Measurements from ENCODE around the gene METRN. TPM values are rescaled to one million over a fixed set of nuclear protein-coding genes. Genes with fewer than 3 reads are reported as not detected.

Gene METRN
- polyA plus RNA-seq, 2 of the 4 experiments (the other 2 are of a cell fraction), result 41.0 to 82.2 TPM

DNA sequence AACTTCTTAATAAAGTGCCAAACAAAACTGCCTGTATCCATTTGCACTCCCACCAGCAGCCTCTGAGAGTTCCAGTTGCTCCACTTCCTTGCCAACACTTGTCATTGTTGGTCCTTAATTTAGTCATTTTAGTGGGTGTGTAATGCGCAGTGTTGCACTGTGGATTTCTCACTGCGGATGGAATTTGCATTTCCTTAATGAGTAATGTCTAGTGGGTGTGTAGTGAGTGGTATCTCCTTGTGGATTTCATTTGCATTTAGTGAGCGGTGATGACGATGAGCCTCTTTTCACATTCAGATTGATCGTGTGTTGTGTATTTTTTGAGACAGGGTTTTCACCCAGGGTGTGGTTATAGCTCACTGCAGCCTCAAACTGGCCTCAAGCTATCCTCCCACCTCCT, 41.5 kb downstream of the METRN start:
- H3K4me3 ChIP-seq, result no peak overlapping the region
- WGBS (ENCODE audit: missing lambda C conversion rate), result 75% methylated on average over 5 of the region's 5 CpGs
- peaks cover 16% of the 10 kb centered on the region for H3K4me1 ChIP-seq
- FAIRE-seq (no peak), ATAC-seq (no peak), DNase-seq (ENCODE audit: low read depth in 1 of 2, low spot score in 1 of 2) (no peak)
- H3K27ac ChIP-seq, result no peak overlapping the region
- POLR2A ChIA-PET, result no interaction called here
- no peaks in the 10 kb centered on the region for H3K9me3 ChIP-seq
- H3K4me2 ChIP-seq, result no peak overlapping the region
- TF ChIP-seq ZFP36 (IDR thresholded peaks at IDR 0.05; ENCODE audit: borderline replicate concordance, partially characterized antibody), result peak; percentile 75
- no peak for TF ChIP-seq SREBF2 (IDR thresholded peaks at IDR 0.05)
- CTCF ChIA-PET, result interaction anchor here (0.6 to 4.4 kb wide), 7 partner anchors 9 to 47 kb away, joined by 3 to 41 read pairs (median 5); partner anchors contain the start of genes CHTF18, CIAO3 and RPUSD1

GRCh38 chr16:759110-759910, 44.4 kb downstream of the METRN start:
- FAIRE-seq (no peak), DNase-seq (ENCODE audit: low read depth in 1 of 2, low spot score in 1 of 2) (no peak), ATAC-seq (no peak)
- peak overlapping the region in 1 of 2 experiments; percentile 79; a peak in 2 of 6 replicates for H3K27ac ChIP-seq
- H3K9me3 ChIP-seq, result no peaks in the 10 kb centered on the region
- POLR2A ChIA-PET, result no interaction called here
- no peak overlapping the region for H3K4me2 ChIP-seq
- H3K4me1 ChIP-seq, result peaks cover 35% of the 10 kb centered on the region
- CTCF ChIA-PET, result interaction anchor here (1.5 to 15.8 kb wide), 5 partner anchors 9 to 27 kb away, joined by 4 to 105 read pairs (median 15); partner anchors contain the start of genes CHTF18, CIAO3 and RPUSD1
- TF ChIP-seq, protein P1, sequence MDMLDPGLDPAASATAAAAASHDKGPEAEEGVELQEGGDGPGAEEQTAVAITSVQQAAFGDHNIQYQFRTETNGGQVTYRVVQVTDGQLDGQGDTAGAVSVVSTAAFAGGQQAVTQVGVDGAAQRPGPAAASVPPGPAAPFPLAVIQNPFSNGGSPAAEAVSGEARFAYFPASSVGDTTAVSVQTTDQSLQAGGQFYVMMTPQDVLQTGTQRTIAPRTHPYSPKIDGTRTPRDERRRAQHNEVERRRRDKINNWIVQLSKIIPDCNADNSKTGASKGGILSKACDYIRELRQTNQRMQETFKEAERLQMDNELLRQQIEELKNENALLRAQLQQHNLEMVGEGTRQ (IDR thresholded peaks at IDR 0.05), result no peak
- TF ChIP-seq, protein P2, sequence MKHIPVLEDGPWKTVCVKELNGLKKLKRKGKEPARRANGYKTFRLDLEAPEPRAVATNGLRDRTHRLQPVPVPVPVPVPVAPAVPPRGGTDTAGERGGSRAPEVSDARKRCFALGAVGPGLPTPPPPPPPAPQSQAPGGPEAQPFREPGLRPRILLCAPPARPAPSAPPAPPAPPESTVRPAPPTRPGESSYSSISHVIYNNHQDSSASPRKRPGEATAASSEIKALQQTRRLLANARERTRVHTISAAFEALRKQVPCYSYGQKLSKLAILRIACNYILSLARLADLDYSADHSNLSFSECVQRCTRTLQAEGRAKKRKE (CRISPR knock-in tag; IDR thresholded peaks at IDR 0.05; ENCODE audit: low read depth), result no peak
- no peak for TF ChIP-seq ELK1 (IDR thresholded peaks at IDR 0.05; ENCODE audit: low read depth, low read length)
- no peak for TF ChIP-seq HOXB13 (CRISPR knock-in tag; IDR thresholded peaks at IDR 0.05; ENCODE audit: low read depth)
- TF ChIP-seq CBX8 (IDR thresholded peaks at IDR 0.05), result no peak
- TF ChIP-seq PHF8 (IDR thresholded peaks at IDR 0.05; ENCODE audit: borderline replicate concordance, low read depth), result no peak
- no peak for TF ChIP-seq SREBF2 (IDR thresholded peaks at IDR 0.05)
- no peak for TF ChIP-seq HDAC2 (IDR thresholded peaks at IDR 0.05)
- TF ChIP-seq RAD21 (conservative IDR thresholded peaks at IDR 0.05 in 1 of 2, IDR thresholded peaks at IDR 0.05 in 1 of 2), result no peak
- no peak for TF ChIP-seq ZSCAN20 (CRISPR knock-in tag; IDR thresholded peaks at IDR 0.05)
- no peak for TF ChIP-seq SMC3 (IDR thresholded peaks at IDR 0.05)
- no peak for TF ChIP-seq CBX2 (IDR thresholded peaks at IDR 0.05; ENCODE audit: borderline replicate concordance, low read depth)
- no peak for TF ChIP-seq POLR2A (IDR thresholded peaks at IDR 0.05; ENCODE audit: low read length)
- no peak for TF ChIP-seq ZNF302 (CRISPR knock-in tag; IDR thresholded peaks at IDR 0.05)
- no peak for TF ChIP-seq ESRRA (IDR thresholded peaks at IDR 0.05; ENCODE audit: borderline replicate concordance, low read length)
- no peak for TF ChIP-seq FOSB (CRISPR knock-in tag; IDR thresholded peaks at IDR 0.05)
- H3K4me3 ChIP-seq, result no peak overlapping the region
- 93% methylated on average over 34 of the region's 34 CpGs for WGBS (ENCODE audit: missing lambda C conversion rate)

DNA sequence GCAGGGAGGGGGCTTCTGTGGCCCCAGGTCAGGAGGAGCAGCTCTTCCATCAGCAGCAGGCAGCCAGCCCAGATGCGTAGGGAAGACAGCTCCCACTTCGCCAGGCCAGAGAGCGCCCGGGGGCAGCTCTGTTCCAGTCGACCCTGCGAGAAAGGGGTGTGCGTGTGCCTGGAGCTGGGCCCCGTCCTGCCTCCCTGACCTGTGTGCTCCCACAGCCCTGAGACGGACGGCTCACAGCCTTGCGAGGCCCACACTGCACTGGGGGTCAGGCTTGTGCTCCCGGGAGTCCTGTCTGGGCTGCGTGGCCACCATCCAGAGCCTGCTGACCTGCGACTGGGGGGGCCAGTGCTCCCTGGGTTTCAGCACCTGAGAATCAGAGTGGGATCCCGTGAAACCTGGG, 45.1 kb downstream of the METRN start:
- POLR2A ChIA-PET, result no interaction called here
- Histone ChIP-seq H3K27ac (peak overlapping the region; percentile 66 to 79; a peak in 5 of 6 replicates), H3K4me3 (no peak overlapping the region), H3K9me3 (no peaks in the 10 kb centered on the region), H3K4me1 (peaks cover 35% of the 10 kb centered on the region), H3K4me2 (peak overlapping the region; percentile 68)
- 86% methylated on average over 10 of the region's 15 CpGs for WGBS (ENCODE audit: missing lambda C conversion rate)
- ATAC-seq (no peak), DNase-seq (ENCODE audit: low read depth in 1 of 2, low spot score in 1 of 2) (no peak), FAIRE-seq (no peak)
- CTCF ChIA-PET, result interaction anchor here (0.9 to 15.8 kb wide), 9 partner anchors 10 to 434 kb away, joined by 3 to 105 read pairs (median 4); partner anchors contain the start of genes CHTF18, CIAO3 and RPUSD1
- TF ChIP-seq, protein P1 (IDR thresholded peaks at IDR 0.05), result no peak
- TF ChIP-seq ZFP36 (IDR thresholded peaks at IDR 0.05; ENCODE audit: borderline replicate concordance, partially characterized antibody) (no peak), KDM5A (IDR thresholded peaks at IDR 0.05) (no peak)
